Coronary artery (tissue), 2 donors: ENCODE measurements around the gene PYGB.
"Not testable (repeated sequence)": the region's sequence is repeated elsewhere in the genome, so short reads cannot be mapped to it uniquely, and the experiment has no call there.

ENCODE experiments used
- DNase-seq: peaks from one replicate; pipeline ENCODE4 v3.0.0-alpha.2; 2017; ENCODE audit warnings: low spot score
- H3K27ac ChIP-seq, 2 donors: fragments of 200-600 bp; sonication (generic); one replicate each; pipeline ENCODE4 v1.5.1; 2016 to 2019
- H3K4me3 ChIP-seq: fragments of 200-600 bp; sonication (generic); 2 replicates; pipeline ENCODE4 v1.5.1; 2016; ENCODE audit warnings: mild to moderate bottlenecking, moderate library complexity
- CTCF ChIP-seq: fragments of 200-600 bp; sonication (generic); IDR thresholded peaks from one replicate; pipeline ENCODE4 v1.5.1; 2019; ENCODE audit warnings: antibody characterized with exemption

PYGB gene

GRCh38 chr20:25236450-25237304 is 11.2 kb upstream of the PYGB start:
- no peak for DNase-seq
- Histone ChIP-seq H3K27ac (peak overlapping the region; percentile 74 to 92), H3K4me3 (no peak overlapping the region)
- TF ChIP-seq CTCF = no peak

DNA sequence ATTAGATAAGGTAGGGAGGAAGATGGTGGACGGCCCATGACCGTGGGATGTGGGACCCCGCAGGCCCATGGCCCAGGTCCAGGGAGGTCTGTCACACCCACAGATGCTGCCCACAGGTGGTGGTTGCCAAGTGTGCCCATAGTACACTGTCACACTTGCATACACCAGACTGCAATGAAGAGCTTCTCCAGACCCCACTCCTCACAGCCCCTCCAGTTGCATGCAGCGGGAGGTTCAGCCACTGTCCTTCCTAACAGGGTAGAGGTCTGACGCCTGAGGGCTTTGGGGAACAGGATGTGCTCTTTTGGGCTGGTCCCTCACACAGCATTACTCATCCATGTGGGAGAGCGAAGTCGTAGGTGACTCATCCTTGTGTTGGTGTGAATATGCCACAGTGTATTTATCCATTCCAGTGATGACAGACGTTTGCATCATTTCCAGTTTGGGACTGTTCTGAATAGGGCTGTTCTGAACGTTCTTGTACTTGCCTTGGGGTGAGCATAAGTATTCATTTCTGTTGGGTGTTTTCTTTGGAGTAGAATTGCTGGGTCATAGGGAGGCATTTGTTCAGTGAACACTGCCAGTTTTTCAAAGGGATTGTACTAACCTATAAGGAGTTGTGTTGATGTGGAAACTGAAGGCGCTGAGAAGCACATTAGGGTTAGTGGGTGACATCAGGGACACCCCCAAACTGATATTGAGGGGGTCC is 10.1 kb upstream of the PYGB start:
- peak; percentile 93 for DNase-seq
- H3K27ac ChIP-seq = peak overlapping the region; percentile 80 to 92
- TF ChIP-seq CTCF = no peak
- H3K4me3 ChIP-seq = peak overlapping the region; percentile 40

DNA sequence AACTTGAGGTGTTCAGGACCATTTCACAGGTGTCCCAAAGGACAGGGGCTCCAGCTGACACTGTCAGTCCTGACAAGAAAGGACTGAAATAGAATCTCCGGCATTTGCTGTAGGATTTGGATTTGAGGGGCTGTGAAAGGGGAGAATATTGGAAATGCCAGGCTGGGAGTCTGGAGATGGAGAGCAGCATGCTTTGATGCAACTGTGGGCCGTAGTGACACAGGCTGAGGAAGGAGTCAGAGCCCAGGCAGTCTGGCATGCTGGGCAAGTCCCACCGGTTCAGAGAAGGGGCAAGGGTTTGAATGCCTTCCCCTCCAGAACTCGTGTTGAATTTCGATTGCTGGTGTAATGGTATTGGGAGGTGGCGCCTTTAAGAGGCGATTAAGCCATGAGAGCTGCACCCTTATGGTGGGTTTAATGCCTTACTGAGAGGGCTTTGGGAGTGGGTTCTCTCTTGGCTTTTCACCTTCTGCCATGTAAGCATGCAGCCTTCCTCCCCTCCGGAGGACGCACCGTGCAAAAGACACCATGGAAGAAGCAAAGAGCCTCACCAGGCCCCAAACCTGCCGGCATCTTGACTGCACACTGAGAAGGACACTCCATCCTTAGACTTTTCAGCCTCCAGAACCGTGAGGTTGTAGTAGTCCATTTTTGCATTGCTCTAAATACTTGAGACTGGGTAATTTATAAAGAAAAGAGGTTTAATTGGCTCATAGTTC is 9.4 kb upstream of the PYGB start:
- peak overlapping the region; percentile 12 for H3K4me3 ChIP-seq
- H3K27ac ChIP-seq = peak overlapping the region; percentile 80 to 92
- TF ChIP-seq CTCF = no peak
- no peak for DNase-seq

DNA sequence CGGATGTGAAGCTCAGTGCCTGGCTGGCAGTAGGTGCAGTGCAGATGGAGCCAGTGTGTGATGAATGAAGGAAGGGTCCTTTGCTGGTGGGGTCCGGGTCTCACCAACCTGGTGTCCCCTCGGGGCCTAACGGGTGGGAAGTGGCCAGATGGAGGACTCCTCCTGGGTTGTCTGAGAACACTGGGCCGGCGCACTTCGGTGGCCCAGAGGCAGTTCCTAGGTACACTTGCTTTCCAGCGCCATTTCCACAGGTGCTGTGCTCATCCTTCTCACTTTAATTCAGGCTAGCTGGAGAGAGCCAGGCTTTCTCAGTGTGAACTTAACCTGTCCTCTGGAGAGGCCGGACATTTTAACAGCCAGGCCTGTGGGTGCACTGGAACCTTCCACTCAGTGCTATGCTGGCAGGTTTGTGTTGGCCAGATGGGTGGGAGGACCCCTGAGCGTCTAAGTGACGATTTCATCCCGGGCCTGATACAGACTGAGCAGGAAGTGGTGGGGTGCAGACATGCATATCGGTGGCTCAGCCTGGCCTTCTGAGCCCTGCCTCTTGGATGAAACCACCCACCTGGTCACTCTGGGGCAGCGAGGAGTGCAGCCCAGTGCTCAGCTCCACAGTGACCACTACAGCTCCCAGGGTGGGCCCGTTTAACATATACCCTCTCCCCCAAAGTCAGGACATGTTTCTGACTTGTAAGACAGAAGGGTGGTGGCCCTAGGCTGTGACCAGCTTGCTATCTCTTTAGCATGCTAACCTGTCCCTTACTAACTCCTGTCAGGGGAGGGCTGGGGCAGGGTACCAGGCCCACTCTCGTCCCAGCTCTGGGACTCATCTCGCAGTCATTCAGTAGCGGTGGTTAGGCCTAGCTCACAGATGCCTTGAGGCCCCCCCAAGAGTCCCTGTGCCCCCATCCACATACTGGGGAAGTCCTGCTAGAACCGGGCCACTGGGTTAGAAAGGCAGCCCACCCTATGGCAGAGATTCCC is 8.2 kb upstream of the PYGB start:
- TF ChIP-seq CTCF = no peak
- Histone ChIP-seq H3K4me3 (no peak overlapping the region), H3K27ac (peak overlapping the region in 1 of 2 donors; percentile 92)
- DNase-seq = no peak

DNA sequence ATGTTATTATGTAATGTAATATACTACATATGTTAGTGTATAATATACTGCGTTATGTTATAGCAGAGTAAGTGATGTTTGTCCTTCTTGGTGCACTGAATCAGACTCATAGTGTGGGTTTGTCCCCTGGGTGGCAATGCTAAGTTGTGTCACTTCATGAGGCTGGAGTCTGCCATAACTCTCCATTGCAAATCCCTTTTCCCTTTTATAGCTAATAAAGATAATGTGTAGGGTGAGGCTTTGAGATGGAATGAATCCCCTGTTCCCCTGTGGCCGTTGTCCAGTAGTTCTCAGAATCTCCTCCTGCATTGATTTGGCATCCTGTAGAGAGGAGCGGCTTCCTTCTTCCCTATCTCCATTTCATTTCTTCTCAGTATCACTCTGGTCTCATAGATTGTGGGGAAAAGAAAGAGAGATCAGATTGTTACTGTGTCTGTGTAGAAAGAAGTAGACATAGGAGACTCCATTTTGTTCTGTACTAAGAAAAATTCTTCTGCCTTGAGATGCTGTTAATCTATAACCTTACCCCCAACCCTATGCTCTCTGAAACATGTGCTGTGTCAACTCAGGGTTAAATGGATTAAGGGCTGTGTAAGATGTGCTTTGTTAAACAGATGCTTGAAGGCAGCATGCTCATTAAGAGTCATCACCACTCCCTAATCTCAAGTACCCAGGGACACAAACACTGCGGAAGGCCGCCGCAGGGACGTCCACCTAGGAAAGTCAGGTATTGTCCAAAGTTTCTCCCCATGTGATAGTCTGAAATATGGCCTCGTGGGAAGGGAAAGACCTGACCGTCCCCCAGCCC is 6.8 kb upstream of the PYGB start:
- not testable (repeated sequence) for H3K4me3 ChIP-seq, DNase-seq, H3K27ac ChIP-seq

- not testable (repeated sequence) for H3K27ac ChIP-seq, H3K4me3 ChIP-seq, DNase-seq
Measured at GRCh38 chr20:25241659-25241955, 6.3 kb upstream of the PYGB start.

- Histone ChIP-seq H3K4me3 (no peak overlapping the region), H3K27ac (no peak overlapping the region)
- TF ChIP-seq CTCF = no peak
- DNase-seq = no peak
Measured at GRCh38 chr20:25242231-25242630, 5.7 kb upstream of the PYGB start.
